ENCODE data around the gene HOXC10. TPM values are rescaled to one million over a fixed set of nuclear protein-coding genes. Genes with fewer than 3 reads are reported as not detected.
A peak's percentile ranks its signal among the peaks of the same experiment; 100 is the strongest.

Gene HOXC10
- total and polyA plus RNA-seq, 2 experiments from 2014 or later: not detected

- ATAC-seq: peak; percentile 27
- H2AFZ ChIP-seq: no peak overlapping the region
- no peaks in the 10 kb centered on the region for H3K9me2 ChIP-seq (ENCODE audit: insufficient read depth)
- no peak for TF ChIP-seq NANOG (IDR thresholded peaks at IDR 0.05; ENCODE audit: borderline replicate concordance)
- TF ChIP-seq ZNF331 (CRISPR knock-in tag; IDR thresholded peaks at IDR 0.05; ENCODE audit: low read depth): no peak
- no peak for TF ChIP-seq POLR2AphosphoS5 (IDR thresholded peaks at IDR 0.05; ENCODE audit: low read depth)
- peak; percentile 45 for TF ChIP-seq EZH2phosphoT487 (IDR thresholded peaks at IDR 0.05; ENCODE audit: unreplicated experiment)
- no peak for TF ChIP-seq EZH2 (IDR thresholded peaks at IDR 0.05; ENCODE audit: low read depth, unreplicated experiment)
- no peak for TF ChIP-seq ZNF462 (CRISPR knock-in tag; IDR thresholded peaks at IDR 0.05)
- no peak for TF ChIP-seq CREB1 (CRISPR knock-in tag; IDR thresholded peaks at IDR 0.05; ENCODE audit: low read depth)
- TF ChIP-seq CTCF (conservative IDR thresholded peaks at IDR 0.05; ENCODE audit: low read depth in 2 of 2): no peak
- DNase-seq (ENCODE audit: low spot score): peak; percentile 73
- no peak overlapping the region for H3K4me2 ChIP-seq
- no peak overlapping the region for H3K27ac ChIP-seq (ENCODE audit: low read depth)
- Mint-ChIP-seq H3K4me1 (peaks cover 28% of the 10 kb centered on the region), H3K36me3 (ENCODE audit: low read depth) (no peaks in the 10 kb centered on the region; the same call in 2 of the 3 replicates), H3K9me3 (no peaks in the 10 kb centered on the region; the same call in 1 of the 3 replicates), H3K27me3 (ENCODE audit: insufficient read depth, low read depth, poor library complexity) (peaks cover 99% of the 10 kb centered on the region), H3K4me3 (no peak overlapping the region), H3K27ac (no peak overlapping the region)
- H3K4me3 ChIP-seq: no peak overlapping the region; the same call in 1 of the 2 replicates
- no peaks in the 10 kb centered on the region; the same call in 1 of the 2 replicates for H3K36me3 ChIP-seq (ENCODE audit: insufficient read depth)
- peaks cover 34% of the 10 kb centered on the region for H3K4me1 ChIP-seq (ENCODE audit: insufficient read depth)
- peaks cover 34% of the 10 kb centered on the region for H4K20me1 ChIP-seq (replicated peaks; ENCODE audit: insufficient read depth)
- H3F3A ChIP-seq (replicated peaks; ENCODE audit: low read depth): peaks cover 31% of the 10 kb centered on the region
- H3K79me2 ChIP-seq (replicated peaks; ENCODE audit: insufficient read depth): no peaks in the 10 kb centered on the region
- peaks cover 100% of the 10 kb centered on the region for H3K27me3 ChIP-seq (ENCODE audit: insufficient read depth)
Measured at GRCh38 chr12:53976172-53976822, 8.6 kb upstream of the HOXC10 start.

All from GM23338 (cell line).